Tibial nerve (tissue), 4 donors: ENCODE data around the gene RNF214. TPM values are rescaled to one million over a fixed set of nuclear protein-coding genes. Genes with fewer than 3 reads are reported as not detected.
A peak's percentile ranks its signal among the peaks of the same experiment; 100 is the strongest.
"Not testable (repeated sequence)": the region's sequence is repeated elsewhere in the genome, so short reads cannot be mapped to it uniquely, and the experiment has no call there.

Experiments used
- DNase-seq, 2 donors: peaks; one replicate each; pipeline ENCODE4 v3.0.0-alpha.2; 2019; ENCODE audit warnings: low spot score in 2 of 2
- H3K27ac ChIP-seq, 4 donors: fragments of 200-600 bp; sonication (generic) in 3 of 4; one replicate each; pipeline ENCODE4 v1.5.1; 2017 to 2019; ENCODE audit warnings: mild to moderate bottlenecking in 1 of 4
- H3K27me3 ChIP-seq, 2 donors: fragments of 200-600 bp; sonication (generic) in 1 of 2; one replicate each; pipeline versions ENCODE4 v1.5.1 to v1.6.0; 2017 to 2019
- H3K36me3 ChIP-seq, 3 donors: fragments of 200-600 bp; sonication (generic); one replicate each; pipeline ENCODE4 v1.5.1; 2018 to 2019
- H3K4me1 ChIP-seq, 4 donors: fragments of 200-600 bp; sonication (generic) in 3 of 4; one replicate each; pipeline ENCODE4 v1.5.1; 2017 to 2019
- H3K4me3 ChIP-seq, 4 donors: fragments of 200-600 bp; sonication (generic) in 3 of 4; one replicate each; pipeline ENCODE4 v1.5.1; 2017 to 2019; ENCODE audit warnings: mild to moderate bottlenecking in 1 of 4, moderate library complexity in 1 of 4
- H3K9me3 ChIP-seq, 4 donors: fragments of 200-600 bp; sonication (generic) in 3 of 4; one replicate each; pipeline ENCODE4 v1.5.1; 2017 to 2019
- EP300 ChIP-seq, 2 donors: sonication (generic); formaldehyde crosslinking; IDR thresholded peaks; one replicate each; pipeline ENCODE4 v1.6.1; 2017; ENCODE audit warnings: antibody characterized with exemption in 2 of 2, mild to moderate bottlenecking in 1 of 2
- POLR2A ChIP-seq, 2 donors: fragments of 450-650 bp; IDR thresholded peaks; one replicate each; pipeline ENCODE4 v1.6.1; 2017; ENCODE audit warnings: antibody characterized with exemption in 2 of 2, mild to moderate bottlenecking in 2 of 2, moderate library complexity in 2 of 2
- WGBS, 2 donors: methylation state at CpG; one replicate each; pipeline ENCODE4 v1.1.5; 2018; 5-methylcytosine and 5-hydroxymethylcytosine counted together
- total RNA-seq, 4 donors: library from RNA; depleted of rRNA; stranded (reverse); fragments of >200 nt; gene quantifications; one replicate each; pipeline ENCODE4 v1.1.0, GENCODE V29; 2016
- TF ChIP-seq, protein P1 (sequence below), 5 experiments: fragments of 200-600 bp in 3 of 5; fragments of 450-650 bp in 2 of 5; sonication (generic) in 3 of 5; IDR thresholded peaks; one replicate each; pipeline ENCODE4 v1.5.1; 2016 to 2019; ENCODE audit warnings: antibody characterized with exemption in 5 of 5, mild to moderate bottlenecking in 3 of 5, moderate library complexity in 2 of 5

RNF214 gene
- total RNA-seq: 10 to 100 TPM; 10.8 to 16.6 (median 12.8) TPM

DNA sequence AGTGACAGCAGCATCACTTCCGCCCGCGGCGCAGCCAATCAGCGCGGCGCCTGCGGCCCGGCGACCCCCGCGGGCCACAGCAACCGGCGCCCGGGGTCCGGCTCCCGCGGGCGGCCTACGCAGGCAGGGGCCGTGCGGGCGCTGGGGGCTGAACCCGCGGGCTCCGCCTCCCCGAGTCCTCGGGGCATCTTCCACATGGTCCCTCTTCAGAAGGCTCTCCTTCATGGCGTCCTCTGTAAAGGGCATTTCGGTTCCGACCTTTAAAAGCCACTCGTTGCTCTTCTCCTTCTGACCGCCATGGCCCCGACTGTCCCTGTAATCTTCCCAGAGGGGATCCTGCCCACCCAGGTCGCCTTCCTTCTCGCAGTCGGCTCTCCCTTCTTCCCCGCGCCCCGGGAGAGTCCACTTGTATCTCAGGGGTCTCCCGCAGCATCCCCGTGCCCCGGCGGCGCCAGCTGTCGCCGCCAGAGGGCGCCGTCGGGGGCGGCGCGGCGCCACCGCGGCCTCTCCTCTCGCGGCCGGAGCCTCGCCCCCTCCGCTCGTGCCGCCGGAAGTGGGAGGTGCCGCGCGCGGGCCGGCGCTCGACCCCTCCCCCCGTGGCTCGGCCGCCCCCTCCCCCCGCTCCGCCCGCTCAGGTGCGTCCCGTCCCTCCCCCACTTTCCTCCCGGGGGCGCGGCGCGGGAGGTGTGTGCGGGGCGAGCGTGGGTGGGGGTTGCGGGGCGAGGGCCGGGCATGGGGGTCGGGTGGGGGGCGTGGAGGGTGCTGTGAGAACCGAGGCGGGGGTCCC is at the start of gene RNF214:
TSS of gene RNF214 (plus strand) at position 580 of the 787 bp plus-strand sequence. CDS start 1,602 bp downstream, outside the sequence.
- 1% methylated on average over 45 to 47 of the region's 94 CpGs for WGBS, 2 donors
- no peaks in the 10 kb centered on the region for H3K27me3 ChIP-seq

DNA sequence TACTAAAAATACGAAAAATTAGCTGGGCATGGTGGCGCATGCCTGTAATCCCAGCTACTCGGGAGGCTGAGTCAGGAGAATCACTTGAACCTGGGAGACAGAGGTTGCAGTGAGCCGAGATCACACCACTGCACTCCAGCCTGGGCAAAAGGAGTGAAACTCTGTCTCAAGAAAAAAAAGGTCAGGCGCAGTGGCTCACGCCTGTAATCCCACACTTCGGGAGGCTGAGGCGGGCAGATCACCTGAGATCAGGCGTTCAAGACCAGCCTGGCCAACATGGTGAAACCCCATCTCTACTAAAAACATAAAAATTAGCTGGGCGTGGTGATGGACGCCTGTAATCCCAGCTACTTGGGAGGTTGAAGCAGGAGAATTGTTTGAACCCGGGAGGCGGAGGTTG is 49.3 kb upstream of the RNF214 start:
- WGBS, 2 donors: 91 to 93% methylated on average over 13 of the region's 13 CpGs
- H3K27me3 ChIP-seq, DNase-seq, H3K4me3 ChIP-seq, H3K9me3 ChIP-seq: not testable (repeated sequence)
- Histone ChIP-seq H3K36me3 (peaks cover 2 to 65% (median 9%) of the 10 kb centered on the region in 3 donors), H3K27ac (peak overlapping the region in 1 of 4 donors; percentile 99), H3K4me1 (peaks cover 0 to 58% (median 20%) of the 10 kb centered on the region in 4 donors)

More for the DNA sequence above, at the start of gene RNF214:
- peak within 1 kb of the TSS; percentile 83 to 98 (median 86) for H3K4me3 ChIP-seq
- no peaks in the 10 kb centered on the region for H3K9me3 ChIP-seq
- DNase-seq: peak; percentile 48 to 57
- H3K36me3 ChIP-seq: peaks cover 0 to 45% (median 11%) of the 10 kb centered on the region in 3 donors
- H3K27ac ChIP-seq: peak within 1 kb of the TSS; percentile 92 to 97 (median 96)
- TF ChIP-seq EP300 (IDR thresholded peaks at IDR 0.05) (peak in 1 of 2 donors; percentile 60), POLR2A (IDR thresholded peaks at IDR 0.05) (peak in 1 of 2 donors; percentile 73)
- TF ChIP-seq, protein P1, sequence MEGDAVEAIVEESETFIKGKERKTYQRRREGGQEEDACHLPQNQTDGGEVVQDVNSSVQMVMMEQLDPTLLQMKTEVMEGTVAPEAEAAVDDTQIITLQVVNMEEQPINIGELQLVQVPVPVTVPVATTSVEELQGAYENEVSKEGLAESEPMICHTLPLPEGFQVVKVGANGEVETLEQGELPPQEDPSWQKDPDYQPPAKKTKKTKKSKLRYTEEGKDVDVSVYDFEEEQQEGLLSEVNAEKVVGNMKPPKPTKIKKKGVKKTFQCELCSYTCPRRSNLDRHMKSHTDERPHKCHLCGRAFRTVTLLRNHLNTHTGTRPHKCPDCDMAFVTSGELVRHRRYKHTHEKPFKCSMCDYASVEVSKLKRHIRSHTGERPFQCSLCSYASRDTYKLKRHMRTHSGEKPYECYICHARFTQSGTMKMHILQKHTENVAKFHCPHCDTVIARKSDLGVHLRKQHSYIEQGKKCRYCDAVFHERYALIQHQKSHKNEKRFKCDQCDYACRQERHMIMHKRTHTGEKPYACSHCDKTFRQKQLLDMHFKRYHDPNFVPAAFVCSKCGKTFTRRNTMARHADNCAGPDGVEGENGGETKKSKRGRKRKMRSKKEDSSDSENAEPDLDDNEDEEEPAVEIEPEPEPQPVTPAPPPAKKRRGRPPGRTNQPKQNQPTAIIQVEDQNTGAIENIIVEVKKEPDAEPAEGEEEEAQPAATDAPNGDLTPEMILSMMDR (IDR thresholded peaks at IDR 0.05): peak; percentile 94 to 100 (median 99)
- peaks cover 0 to 43% (median 15%) of the 10 kb centered on the region in 4 donors for H3K4me1 ChIP-seq

DNA sequence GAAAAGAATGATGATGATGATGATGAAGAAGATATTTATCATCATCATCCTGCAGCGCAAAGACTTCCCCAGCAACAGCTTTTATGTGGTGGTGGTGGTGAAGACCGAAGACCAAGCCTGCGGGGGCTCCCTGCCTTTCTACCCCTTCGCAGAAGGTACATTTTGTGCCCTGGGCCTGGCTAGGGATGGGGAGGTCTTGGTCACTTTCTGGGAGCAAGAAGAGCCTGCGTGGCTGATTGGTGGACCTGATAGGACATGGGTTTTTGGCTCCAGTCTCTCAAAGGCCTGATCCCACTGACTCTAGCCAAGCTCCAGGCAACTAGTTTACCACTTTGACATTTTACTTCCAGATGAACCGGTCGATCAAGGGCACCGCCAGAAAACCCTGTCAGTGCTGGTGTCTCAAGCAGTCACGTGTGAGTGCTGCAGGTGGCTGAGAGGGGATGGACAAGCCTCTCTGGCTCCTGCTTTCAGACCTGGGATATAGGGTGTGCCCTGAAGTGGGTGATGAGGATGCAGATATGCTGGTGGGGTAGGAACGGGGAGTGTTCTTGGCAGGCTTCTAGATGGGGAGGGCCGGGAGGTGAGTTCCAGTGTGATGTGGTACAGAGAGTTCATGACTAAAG is 48.6 kb upstream of the RNF214 start:
- Histone ChIP-seq H3K27ac (no peak overlapping the region), H3K36me3 (peaks cover 2 to 72% (median 9%) of the 10 kb centered on the region in 3 donors), H3K9me3 (no peaks in the 10 kb centered on the region), H3K27me3 (no peaks in the 10 kb centered on the region), H3K4me3 (no peak overlapping the region), H3K4me1 (peaks cover 0 to 55% (median 19%) of the 10 kb centered on the region in 4 donors)
- TF ChIP-seq POLR2A (IDR thresholded peaks at IDR 0.05) (no peak), EP300 (IDR thresholded peaks at IDR 0.05) (no peak)
- TF ChIP-seq, protein P1 (IDR thresholded peaks at IDR 0.05): no peak
- peak in 1 of 2 donors; percentile 5 for DNase-seq
- WGBS, 2 donors: 85 to 92% methylated on average over 11 of the region's 11 CpGs

DNA sequence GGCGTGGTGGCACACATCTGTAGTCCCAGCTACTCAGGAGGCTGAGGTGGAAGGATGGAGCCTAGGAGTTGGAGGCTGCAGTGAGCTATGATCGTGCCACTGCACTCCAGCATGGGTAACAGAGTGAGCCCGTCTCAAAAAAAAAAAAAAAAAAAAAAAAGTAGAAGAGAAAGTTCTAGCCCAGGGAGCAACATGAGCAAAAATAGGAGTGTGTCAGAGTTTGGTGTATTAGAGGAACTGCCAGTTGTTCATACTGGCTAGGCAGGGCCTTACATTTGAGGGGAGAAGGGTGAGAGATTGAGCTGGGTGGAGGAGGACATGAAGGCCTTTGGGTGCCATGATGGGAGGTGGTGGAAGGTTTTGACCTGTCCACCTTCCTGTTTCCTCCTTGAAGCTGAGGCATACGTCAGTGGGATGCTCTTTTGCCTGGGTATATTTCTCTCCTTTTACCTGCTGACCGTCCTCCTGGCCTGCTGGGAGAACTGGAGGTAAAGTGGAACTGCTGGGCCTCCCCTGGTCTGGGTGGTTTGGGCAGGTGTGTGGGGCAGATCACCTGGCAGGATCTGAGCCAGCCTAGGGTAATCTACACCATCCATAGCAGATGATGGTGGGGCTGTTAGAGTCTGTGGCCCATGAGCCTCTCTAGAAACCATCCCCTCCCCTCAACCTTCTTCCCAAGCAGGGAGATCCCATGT is 46.6 kb upstream of the RNF214 start:
- Histone ChIP-seq H3K4me1 (peaks cover 0 to 41% (median 7%) of the 10 kb centered on the region in 4 donors), H3K36me3 (peaks cover 2 to 92% (median 23%) of the 10 kb centered on the region in 3 donors), H3K27me3 (no peaks in the 10 kb centered on the region), H3K4me3 (no peak overlapping the region), H3K27ac (peak overlapping the region in 3 of 4 donors; percentile 38 to 68 (median 64)), H3K9me3 (no peaks in the 10 kb centered on the region)
- no peak for DNase-seq
- TF ChIP-seq, protein P1 (IDR thresholded peaks at IDR 0.05): no peak
- peak in 1 of 2 donors; percentile 45 for TF ChIP-seq EP300 (IDR thresholded peaks at IDR 0.05)
- WGBS, 2 donors: 80 to 86% methylated on average over 5 of the region's 5 CpGs

DNA sequence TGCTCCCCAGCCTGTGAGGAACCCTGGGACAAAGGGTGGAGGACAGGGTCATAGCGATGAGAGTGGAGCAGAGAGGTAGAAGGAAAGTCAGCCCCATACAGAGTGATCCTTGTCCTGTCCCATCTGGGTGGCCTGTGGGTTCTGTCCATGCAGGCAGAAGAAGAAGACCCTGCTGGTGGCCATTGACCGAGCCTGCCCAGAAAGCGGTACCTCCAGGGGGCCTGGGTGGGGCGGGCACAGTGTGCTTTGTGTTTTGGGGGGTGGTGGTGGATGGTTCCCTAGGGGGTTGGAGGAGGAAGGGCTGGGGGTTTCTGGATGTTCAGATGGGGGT is 46.1 kb upstream of the RNF214 start:
- TF ChIP-seq POLR2A (IDR thresholded peaks at IDR 0.05) (no peak), EP300 (IDR thresholded peaks at IDR 0.05) (no peak)
- TF ChIP-seq, protein P1 (IDR thresholded peaks at IDR 0.05): no peak
- no peak overlapping the region for H3K4me3 ChIP-seq
- 89 to 100% methylated on average over 4 of the region's 4 CpGs for WGBS, 2 donors
- H3K27ac ChIP-seq: peak overlapping the region in 3 of 4 donors; percentile 38 to 68 (median 64)
- no peaks in the 10 kb centered on the region for H3K27me3 ChIP-seq
- peak in 1 of 2 donors; percentile 3 for DNase-seq
- no peaks in the 10 kb centered on the region for H3K9me3 ChIP-seq
- H3K4me1 ChIP-seq: peaks cover 0 to 36% (median 3%) of the 10 kb centered on the region in 4 donors
- peaks cover 2 to 97% (median 24%) of the 10 kb centered on the region in 3 donors for H3K36me3 ChIP-seq
